NT2/D1 (cell line): ENCODE data around the gene FRAT1.

Experiments
- DNase-seq: peaks from one replicate; pipeline ENCODE4 v3.0.0-alpha.2; 2011; ENCODE audit warnings: low read depth, low spot score
- H3K27me3 ChIP-seq: 2 replicates; pipeline ENCODE4 v1.6.0; 2011; ENCODE audit warnings: mild to moderate bottlenecking; ENCODE audit not compliant: insufficient read length, insufficient read depth
- H3K36me3 ChIP-seq: 2 replicates; pipeline ENCODE4 v1.6.1; 2011; ENCODE audit warnings: mild to moderate bottlenecking, low read length, mixed read lengths; ENCODE audit not compliant: insufficient read depth, insufficient read length
- H3K4me1 ChIP-seq: 2 replicates; pipeline ENCODE4 v1.5.1; 2011; ENCODE audit not compliant: insufficient read depth, insufficient read length
- H3K4me3 ChIP-seq: 2 replicates; pipeline ENCODE4 v1.5.1; 2011; ENCODE audit warnings: low read depth; ENCODE audit not compliant: insufficient read length
- H3K9ac ChIP-seq: 2 replicates; pipeline ENCODE4 v1.6.0; 2011; ENCODE audit warnings: low read depth; ENCODE audit not compliant: insufficient read length
- H3K9me3 ChIP-seq: 2 replicates; pipeline ENCODE4 v1.5.1; 2011; ENCODE audit warnings: mild to moderate bottlenecking, low read length; ENCODE audit not compliant: insufficient read depth
- SUZ12 ChIP-seq: IDR thresholded peaks from 2 replicates; pipeline ENCODE4 v1.6.1; 2011; ENCODE audit not compliant: insufficient read length, insufficient read depth; ENCODE audit errors: extremely low read depth
- YY1 ChIP-seq: IDR thresholded peaks from 2 replicates; pipeline ENCODE4 v1.6.1; 2011; ENCODE audit not compliant: insufficient read length, insufficient read depth
- ZNF274 ChIP-seq: IDR thresholded peaks from 2 replicates; pipeline ENCODE4 v1.6.1; 2011; ENCODE audit warnings: mild to moderate bottlenecking, low read depth, low read length

The FRAT1 gene

DNA sequence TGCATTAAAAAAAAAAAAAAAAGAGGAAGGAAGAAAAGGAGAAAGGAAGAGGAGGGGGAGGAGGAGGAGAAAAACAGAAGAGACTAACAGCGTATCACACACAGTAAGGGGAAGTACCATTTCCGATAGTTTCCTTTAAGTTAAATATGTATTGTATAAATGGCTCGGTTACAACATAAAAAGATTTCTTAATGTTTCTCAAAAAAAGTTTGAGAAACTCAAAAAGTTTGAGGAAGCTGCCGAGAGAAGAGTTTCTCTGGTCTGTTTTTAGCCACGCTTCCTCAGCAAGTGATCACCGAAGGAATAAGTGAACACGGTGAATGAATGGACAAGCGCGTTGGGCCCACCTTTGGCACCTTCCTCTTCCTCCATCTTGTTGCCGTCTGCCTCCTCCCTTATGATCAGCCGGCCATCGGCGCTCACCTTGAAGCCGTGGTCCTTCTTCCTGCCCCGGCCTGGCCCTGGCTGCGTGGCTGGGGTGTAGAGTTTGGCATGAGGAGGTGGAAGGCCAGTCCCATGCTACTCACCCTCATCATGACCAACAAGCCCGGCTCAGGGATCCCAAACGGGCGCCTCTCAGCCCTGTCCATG lies 46.8 kb downstream of the FRAT1 start:
- peaks cover 86% of the 10 kb centered on the region for H3K36me3 ChIP-seq
- H3K27me3 ChIP-seq = no peaks in the 10 kb centered on the region
- TF ChIP-seq SUZ12 (no peak), ZNF274 (no peak), YY1 (no peak)
- no peak overlapping the region for H3K9ac ChIP-seq
- peaks cover 3% of the 10 kb centered on the region for H3K4me1 ChIP-seq
- H3K4me3 ChIP-seq = no peak overlapping the region
- H3K9me3 ChIP-seq = no peaks in the 10 kb centered on the region
- DNase-seq = no peak

DNA sequence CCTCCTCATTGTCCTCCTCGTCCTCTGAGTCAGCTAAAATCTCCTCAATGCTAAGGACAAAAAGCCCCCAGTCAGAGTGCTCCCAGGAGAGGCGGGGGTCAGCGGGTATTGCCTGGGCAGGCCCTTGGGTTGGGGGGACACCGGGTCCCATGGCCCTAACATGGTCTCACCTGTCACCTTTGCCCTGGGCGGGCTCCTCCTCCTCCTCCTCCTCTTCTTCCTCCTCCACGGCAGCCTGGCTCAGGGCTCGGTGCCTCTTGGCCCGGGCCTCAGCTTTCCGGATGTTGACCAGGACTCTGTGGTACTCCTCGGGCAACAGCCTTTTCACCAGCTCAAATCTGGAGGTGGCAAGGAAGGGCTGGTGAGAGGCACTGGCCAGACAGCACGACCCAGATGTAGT lies 47.5 kb downstream of the FRAT1 start:
- Histone ChIP-seq H3K27me3 (no peaks in the 10 kb centered on the region), H3K4me3 (no peak overlapping the region), H3K9me3 (no peaks in the 10 kb centered on the region), H3K36me3 (peaks cover 86% of the 10 kb centered on the region), H3K9ac (no peak overlapping the region), H3K4me1 (peaks cover 3% of the 10 kb centered on the region)
- TF ChIP-seq SUZ12 (no peak), YY1 (no peak), ZNF274 (no peak)
- DNase-seq = no peak

DNA sequence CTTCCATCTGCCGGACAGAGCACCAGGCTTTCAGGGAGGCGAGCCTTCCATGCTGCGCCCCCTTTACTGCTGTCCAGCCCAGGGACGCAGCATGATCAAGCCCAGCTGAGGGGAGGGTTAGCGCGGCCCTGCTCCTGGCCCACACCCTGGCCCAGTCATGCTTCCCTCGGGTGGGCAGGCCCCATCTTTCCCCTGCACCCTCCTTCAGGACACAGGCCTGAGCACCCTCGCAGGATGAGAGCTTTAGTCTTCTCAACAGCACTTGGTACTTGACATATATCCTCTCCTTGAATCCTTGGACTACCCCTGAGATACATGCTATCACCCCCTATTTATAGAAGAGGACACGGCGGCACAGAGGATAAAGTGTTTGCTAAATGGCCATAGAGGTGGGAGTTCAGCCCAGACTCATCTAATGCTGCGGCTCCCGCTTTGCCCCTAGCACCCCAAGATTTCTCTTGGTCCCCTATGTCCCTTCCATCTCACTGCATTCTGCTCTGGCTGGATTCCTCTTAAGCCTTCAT lies 48.1 kb downstream of the FRAT1 start:
- H3K27me3 ChIP-seq = no peaks in the 10 kb centered on the region
- TF ChIP-seq SUZ12 = no peak
- no peak for TF ChIP-seq ZNF274
- no peak for TF ChIP-seq YY1
- H3K36me3 ChIP-seq = peaks cover 89% of the 10 kb centered on the region
- H3K9me3 ChIP-seq = no peaks in the 10 kb centered on the region
- H3K4me1 ChIP-seq = peaks cover under 1% of the 10 kb centered on the region
- no peak for DNase-seq
- H3K4me3 ChIP-seq = no peak overlapping the region
- no peak overlapping the region for H3K9ac ChIP-seq
